Measurements from ENCODE around the gene CAB39. TPM values are rescaled to one million over a fixed set of nuclear protein-coding genes. Genes with fewer than 3 reads are reported as not detected.
"Not testable (repeated sequence)": the region's sequence is repeated elsewhere in the genome, so short reads cannot be mapped to it uniquely, and the experiment has no call there.

Gene CAB39
- total RNA-seq, 1 donor from 2014 or later: 57.8 TPM

GRCh38 chr2:230697676-230698075 is 15.0 kb upstream of the CAB39 start:
- no peaks in the 10 kb centered on the region for H3K36me3 ChIP-seq (ENCODE audit: control insufficient read depth, insufficient read depth, low read length)
- no peak for TF ChIP-seq CTCF (IDR thresholded peaks at IDR 0.05; ENCODE audit: insufficient read depth, low read length, poor library complexity, severe bottlenecking)
- no peak for DNase-seq (ENCODE audit: low read depth)
- no peak overlapping the region for H3K4me3 ChIP-seq (ENCODE audit: low read depth, low read length)
- no peaks in the 10 kb centered on the region for H3K27me3 ChIP-seq (ENCODE audit: control insufficient read depth, insufficient read depth, low read length)

GRCh38 chr2:230698753-230699152 is 13.9 kb upstream of the CAB39 start:
- not testable (repeated sequence) for H3K36me3 ChIP-seq (ENCODE audit: control insufficient read depth, insufficient read depth, low read length); H3K27me3 ChIP-seq (ENCODE audit: control insufficient read depth, insufficient read depth, low read length); H3K4me3 ChIP-seq (ENCODE audit: low read depth, low read length); DNase-seq (ENCODE audit: low read depth)

- DNase-seq (ENCODE audit: low read depth): no peak
- TF ChIP-seq CTCF (IDR thresholded peaks at IDR 0.05; ENCODE audit: insufficient read depth, low read length, poor library complexity, severe bottlenecking): no peak
- H3K4me3 ChIP-seq (ENCODE audit: low read depth, low read length): no peak overlapping the region
- H3K27me3 ChIP-seq (ENCODE audit: control insufficient read depth, insufficient read depth, low read length): no peaks in the 10 kb centered on the region
- no peaks in the 10 kb centered on the region for H3K36me3 ChIP-seq (ENCODE audit: control insufficient read depth, insufficient read depth, low read length)
These were observed 12.2 kb upstream of the CAB39 start for GRCh38 chr2:230700447-230700846.

GRCh38 chr2:230701308-230701707 is 11.3 kb upstream of the CAB39 start:
- no peak for DNase-seq (ENCODE audit: low read depth)
- H3K4me3 ChIP-seq (ENCODE audit: low read depth, low read length): no peak overlapping the region
- no peaks in the 10 kb centered on the region for H3K36me3 ChIP-seq (ENCODE audit: control insufficient read depth, insufficient read depth, low read length)
- H3K27me3 ChIP-seq (ENCODE audit: control insufficient read depth, insufficient read depth, low read length): no peaks in the 10 kb centered on the region
- no peak for TF ChIP-seq CTCF (IDR thresholded peaks at IDR 0.05; ENCODE audit: insufficient read depth, low read length, poor library complexity, severe bottlenecking)

GRCh38 chr2:230702457-230702856 is 10.2 kb upstream of the CAB39 start:
- DNase-seq (ENCODE audit: low read depth); H3K4me3 ChIP-seq (ENCODE audit: low read depth, low read length); H3K36me3 ChIP-seq (ENCODE audit: control insufficient read depth, insufficient read depth, low read length); H3K27me3 ChIP-seq (ENCODE audit: control insufficient read depth, insufficient read depth, low read length): not testable (repeated sequence)

- Histone ChIP-seq H3K27me3 (ENCODE audit: control insufficient read depth, insufficient read depth, low read length) (no peaks in the 10 kb centered on the region), H3K36me3 (ENCODE audit: control insufficient read depth, insufficient read depth, low read length) (no peaks in the 10 kb centered on the region), H3K4me3 (ENCODE audit: low read depth, low read length) (no peak overlapping the region)
- no peak for TF ChIP-seq CTCF (IDR thresholded peaks at IDR 0.05; ENCODE audit: insufficient read depth, low read length, poor library complexity, severe bottlenecking)
- DNase-seq (ENCODE audit: low read depth): no peak
These were observed 9.1 kb upstream of the CAB39 start for GRCh38 chr2:230703514-230703913.

GRCh38 chr2:230706053-230706521 is 6.6 kb upstream of the CAB39 start:
- no peak for DNase-seq (ENCODE audit: low read depth)
- H3K36me3 ChIP-seq (ENCODE audit: control insufficient read depth, insufficient read depth, low read length): no peaks in the 10 kb centered on the region

More at GRCh38 chr2:230706053-230706521, 6.6 kb upstream of the CAB39 start:
- H3K27me3 ChIP-seq (ENCODE audit: control insufficient read depth, insufficient read depth, low read length): no peaks in the 10 kb centered on the region
- TF ChIP-seq CTCF (IDR thresholded peaks at IDR 0.05; ENCODE audit: insufficient read depth, low read length, poor library complexity, severe bottlenecking): no peak
- no peak overlapping the region for H3K4me3 ChIP-seq (ENCODE audit: low read depth, low read length)

Measured in kidney epithelial cell (primary cell).